Upper lobe of left lung (tissue), 6 donors: ENCODE data around the gene ARHGEF4. TPM values are rescaled to one million over a fixed set of nuclear protein-coding genes. Genes with fewer than 3 reads are reported as not detected.

Experiments used
- ATAC-seq, 2 donors: fragments of 200-7000 bp; cut with Tn5 transposase; one replicate each; pipeline ENCODE4 v1.9.1; 2022; ENCODE audit warnings: mild to moderate bottlenecking in 2 of 2, moderate library complexity in 2 of 2; ENCODE audit not compliant: low FRiP score in 2 of 2
- DNase-seq, 2 donors: peaks; one replicate each; pipeline ENCODE4 v3.0.0-alpha.2; 2019 to 2020
- H3K27ac ChIP-seq, 4 donors: fragments of 200-600 bp; sonication (generic); one replicate each; pipeline ENCODE4 v1.5.1; 2016 to 2019
- H3K27me3 ChIP-seq, 4 donors: fragments of 200-600 bp; sonication (generic); one replicate each; pipeline ENCODE4 v1.5.1; 2017 to 2019
- H3K36me3 ChIP-seq, 4 donors: fragments of 200-600 bp; sonication (generic); one replicate each; pipeline ENCODE4 v1.5.1; 2016 to 2019
- H3K4me1 ChIP-seq, 4 donors: fragments of 200-600 bp; sonication (generic); one replicate each; pipeline ENCODE4 v1.5.1; 2018 to 2019
- H3K4me3 ChIP-seq, 4 donors: fragments of 200-600 bp; sonication (generic); one replicate each; pipeline ENCODE4 v1.5.1; 2017 to 2019; ENCODE audit warnings: mild to moderate bottlenecking in 2 of 4, moderate library complexity in 1 of 4
- H3K9me3 ChIP-seq, 4 donors: fragments of 200-600 bp; sonication (generic); one replicate each; pipeline ENCODE4 v1.5.1; 2018 to 2019
- EP300 ChIP-seq, 4 donors: sonication (generic); formaldehyde crosslinking; IDR thresholded peaks; one replicate each; pipeline ENCODE4 v1.5.1; 2017; ENCODE audit warnings: antibody characterized with exemption in 4 of 4, control low read depth in 2 of 4
- POLR2A ChIP-seq, 4 donors: fragments of 450-650 bp; IDR thresholded peaks; one replicate each; pipeline ENCODE4 v1.5.1; 2016 to 2017; ENCODE audit warnings: antibody characterized with exemption in 4 of 4, mild to moderate bottlenecking in 2 of 4
- POLR2AphosphoS5 ChIP-seq, 2 donors: sonication (generic); formaldehyde crosslinking; IDR thresholded peaks; one replicate each; pipeline ENCODE4 v1.5.1; 2017; ENCODE audit warnings: antibody characterized with exemption in 2 of 2
- WGBS, 2 donors: methylation state at CpG; one replicate each; pipeline ENCODE4 v1.1.5; 2017 to 2018; 5-methylcytosine and 5-hydroxymethylcytosine counted together
- total RNA-seq, 6 donors: library from RNA; depleted of rRNA in 4 of 6; stranded (reverse); fragments of >200 nt in 4 of 6; gene quantifications; one replicate each; pipeline versions ENCODE4 v1.1.0 to v1.2.1, GENCODE V29; 2016 to 2021
- TF ChIP-seq, protein P1 (sequence below), 6 experiments: fragments of 450-650 bp in 4 of 6; fragments of 200-600 bp in 2 of 6; sonication (generic) in 2 of 6; IDR thresholded peaks; one replicate each; pipeline ENCODE4 v1.5.1; 2016 to 2019; ENCODE audit warnings: antibody characterized with exemption in 6 of 6
- donor health status: DM: no; HTN: no; CAD: no; lungs with moderate emphysema.
- donor health status: DM: no; HTN: yes; CAD: no; lungs with severe emphysema.

Gene ARHGEF4
- total RNA-seq, 6 donors from 2014 or later = 10.1 to 101 (median 22.5) TPM

DNA sequence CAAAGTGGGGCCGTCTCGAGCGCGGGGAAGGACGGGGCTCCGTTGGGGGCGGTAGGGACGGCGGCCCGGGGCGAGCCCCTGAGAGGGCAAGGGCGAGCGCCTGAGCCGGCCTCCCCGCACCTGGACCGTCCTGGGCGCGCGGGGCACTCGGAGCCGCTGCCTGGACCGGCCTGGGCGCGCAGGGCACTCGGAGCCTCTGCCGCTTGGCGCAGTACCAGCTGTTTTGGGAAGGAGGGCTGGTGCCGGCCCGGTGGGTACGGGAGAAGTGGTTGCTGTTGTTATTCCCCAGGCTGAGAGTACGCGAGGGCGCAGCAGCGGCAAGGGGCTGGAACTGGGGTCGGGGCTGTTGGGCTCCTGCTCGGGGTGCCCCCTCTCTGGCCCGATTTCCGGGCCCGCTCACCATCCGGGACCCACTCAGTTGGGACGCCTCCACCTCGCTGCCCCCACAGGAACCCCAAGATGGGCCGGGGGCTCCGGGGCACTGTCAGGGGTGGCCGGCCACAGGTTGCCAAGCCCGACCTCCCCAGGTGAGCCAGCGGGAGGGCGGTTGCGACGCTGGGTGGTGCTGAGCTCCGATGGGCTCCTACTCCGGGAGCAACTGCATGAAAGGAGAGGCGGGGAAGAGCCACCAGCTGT, 579 bp downstream of the ARHGEF4 start:
- Histone ChIP-seq H3K4me1 (peaks cover 5 to 16% (median 9%) of the 10 kb centered on the region in 4 donors), H3K27me3 (peaks cover 0 to 18% (median 10%) of the 10 kb centered on the region in 4 donors), H3K36me3 (no peaks in the 10 kb centered on the region), H3K9me3 (no peaks in the 10 kb centered on the region), H3K27ac (no peak overlapping the region), H3K4me3 (peak overlapping the region in 3 of 4 donors; percentile 31 to 44 (median 36))
- WGBS, 2 donors = 3 to 7% methylated on average over 20 to 21 of the region's 53 CpGs
- ATAC-seq = peak in 1 of 2 donors; percentile 11
- DNase-seq = no peak
- TF ChIP-seq POLR2A (IDR thresholded peaks at IDR 0.05) = no peak
- TF ChIP-seq EP300 (IDR thresholded peaks at IDR 0.05) = no peak
- no peak for TF ChIP-seq POLR2AphosphoS5 (IDR thresholded peaks at IDR 0.05)
- TF ChIP-seq, protein P1, sequence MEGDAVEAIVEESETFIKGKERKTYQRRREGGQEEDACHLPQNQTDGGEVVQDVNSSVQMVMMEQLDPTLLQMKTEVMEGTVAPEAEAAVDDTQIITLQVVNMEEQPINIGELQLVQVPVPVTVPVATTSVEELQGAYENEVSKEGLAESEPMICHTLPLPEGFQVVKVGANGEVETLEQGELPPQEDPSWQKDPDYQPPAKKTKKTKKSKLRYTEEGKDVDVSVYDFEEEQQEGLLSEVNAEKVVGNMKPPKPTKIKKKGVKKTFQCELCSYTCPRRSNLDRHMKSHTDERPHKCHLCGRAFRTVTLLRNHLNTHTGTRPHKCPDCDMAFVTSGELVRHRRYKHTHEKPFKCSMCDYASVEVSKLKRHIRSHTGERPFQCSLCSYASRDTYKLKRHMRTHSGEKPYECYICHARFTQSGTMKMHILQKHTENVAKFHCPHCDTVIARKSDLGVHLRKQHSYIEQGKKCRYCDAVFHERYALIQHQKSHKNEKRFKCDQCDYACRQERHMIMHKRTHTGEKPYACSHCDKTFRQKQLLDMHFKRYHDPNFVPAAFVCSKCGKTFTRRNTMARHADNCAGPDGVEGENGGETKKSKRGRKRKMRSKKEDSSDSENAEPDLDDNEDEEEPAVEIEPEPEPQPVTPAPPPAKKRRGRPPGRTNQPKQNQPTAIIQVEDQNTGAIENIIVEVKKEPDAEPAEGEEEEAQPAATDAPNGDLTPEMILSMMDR (IDR thresholded peaks at IDR 0.05) = no peak

DNA sequence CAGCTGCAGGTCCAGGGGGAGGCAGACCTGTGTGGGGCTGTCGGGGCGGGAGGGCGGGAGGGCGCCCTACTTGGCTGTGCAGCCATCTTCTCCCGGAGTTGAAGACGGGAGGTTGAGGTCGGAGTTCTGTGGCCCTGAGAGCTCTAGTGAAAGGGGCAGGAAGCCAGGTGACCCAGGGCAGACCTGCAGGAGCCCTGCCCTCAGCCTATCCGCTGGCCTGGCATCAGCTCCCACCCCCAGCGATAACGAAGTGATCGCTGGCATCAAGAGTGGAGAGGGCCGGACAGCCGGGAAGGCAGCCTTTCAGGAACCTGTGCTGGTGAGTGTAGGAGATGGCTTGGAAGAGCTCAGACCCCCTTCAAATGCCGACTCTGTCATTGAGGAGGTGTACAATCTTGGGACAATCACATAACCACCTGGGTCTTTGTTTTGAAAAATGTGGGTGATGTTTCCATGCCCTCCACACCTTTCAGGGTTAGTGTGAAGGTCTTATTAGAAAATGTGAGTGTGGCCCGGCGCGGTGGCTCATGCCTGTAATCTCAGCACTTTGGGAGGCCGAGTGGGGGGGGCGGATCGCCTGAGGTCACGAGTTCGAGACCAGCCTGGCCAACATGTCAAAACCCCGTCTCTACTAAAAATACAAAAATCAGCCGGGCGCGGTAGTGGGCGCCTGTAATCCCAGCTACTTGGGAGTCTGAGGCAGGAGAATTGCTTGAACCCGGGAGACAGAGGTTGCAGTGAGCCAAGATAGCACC, 1.3 kb downstream of the ARHGEF4 start:
- H3K9me3 ChIP-seq = no peaks in the 10 kb centered on the region
- ATAC-seq (no peak), DNase-seq (no peak)
- H3K4me3 ChIP-seq = no peak overlapping the region
- no peak overlapping the region for H3K27ac ChIP-seq
- WGBS, 2 donors = 70 to 92% methylated on average over 14 to 28 of the region's 28 CpGs
- TF ChIP-seq POLR2A (IDR thresholded peaks at IDR 0.05) = no peak
- TF ChIP-seq EP300 (IDR thresholded peaks at IDR 0.05) = no peak
- no peak for TF ChIP-seq POLR2AphosphoS5 (IDR thresholded peaks at IDR 0.05)
- TF ChIP-seq, protein P1 (IDR thresholded peaks at IDR 0.05) = no peak
- H3K4me1 ChIP-seq = peaks cover 5 to 16% (median 9%) of the 10 kb centered on the region in 4 donors
- H3K27me3 ChIP-seq = peaks cover 0 to 18% (median 10%) of the 10 kb centered on the region in 4 donors
- H3K36me3 ChIP-seq = no peaks in the 10 kb centered on the region

GRCh38 chr2:130839011-130839780, 2.5 kb downstream of the ARHGEF4 start:
- H3K9me3 ChIP-seq = no peaks in the 10 kb centered on the region
- H3K4me3 ChIP-seq = no peak overlapping the region
- WGBS, 2 donors = 75 to 78% methylated on average over 2 to 16 of the region's 16 CpGs
- peaks cover 0 to 18% (median 10%) of the 10 kb centered on the region in 4 donors for H3K27me3 ChIP-seq
- H3K27ac ChIP-seq = no peak overlapping the region
- peaks cover 5 to 16% (median 9%) of the 10 kb centered on the region in 4 donors for H3K4me1 ChIP-seq
- ATAC-seq (no peak), DNase-seq (no peak)
- H3K36me3 ChIP-seq = no peaks in the 10 kb centered on the region
- TF ChIP-seq EP300 (IDR thresholded peaks at IDR 0.05) (no peak), POLR2A (IDR thresholded peaks at IDR 0.05) (no peak), POLR2AphosphoS5 (IDR thresholded peaks at IDR 0.05) (no peak)
- TF ChIP-seq, protein P1 (IDR thresholded peaks at IDR 0.05) = no peak

- 80 to 86% methylated on average over 8 of the region's 8 CpGs for WGBS, 2 donors
- ATAC-seq (no peak), DNase-seq (no peak)
- Histone ChIP-seq H3K36me3 (no peaks in the 10 kb centered on the region), H3K27me3 (peaks cover 0 to 18% (median 10%) of the 10 kb centered on the region in 4 donors), H3K27ac (no peak overlapping the region), H3K4me1 (peaks cover 5 to 16% (median 9%) of the 10 kb centered on the region in 4 donors), H3K4me3 (no peak overlapping the region), H3K9me3 (no peaks in the 10 kb centered on the region)
- TF ChIP-seq, protein P1 (IDR thresholded peaks at IDR 0.05) = no peak
- TF ChIP-seq EP300 (IDR thresholded peaks at IDR 0.05) = no peak
- TF ChIP-seq POLR2A (IDR thresholded peaks at IDR 0.05) = no peak
- no peak for TF ChIP-seq POLR2AphosphoS5 (IDR thresholded peaks at IDR 0.05)
Measured at GRCh38 chr2:130840506-130840905, 3.8 kb downstream of the ARHGEF4 start.
